Tibial nerve (tissue), 4 donors: ENCODE results near the gene ADGRB3.

Experiments
- CTCF ChIP-seq, 5 experiments: fragments of 200-600 bp in 3 of 5; fragments of 450-650 bp in 2 of 5; sonication (generic) in 3 of 5; IDR thresholded peaks; one replicate each; pipeline ENCODE4 v1.5.1; 2016 to 2019; ENCODE audit warnings: antibody characterized with exemption in 5 of 5, mild to moderate bottlenecking in 3 of 5, moderate library complexity in 2 of 5
- EP300 ChIP-seq, 2 donors: sonication (generic); formaldehyde crosslinking; IDR thresholded peaks; one replicate each; pipeline ENCODE4 v1.6.1; 2017; ENCODE audit warnings: antibody characterized with exemption in 2 of 2, mild to moderate bottlenecking in 1 of 2

GRCh38 chr6:69185276-69185675 lies 550.2 kb downstream of the ADGRB3 start:
- TF ChIP-seq CTCF (IDR thresholded peaks at IDR 0.05) = no peak
- TF ChIP-seq EP300 (IDR thresholded peaks at IDR 0.05) = no peak
